RWPE1 (cell line): Measurements from ENCODE around the gene DNAJC10.

Experiments used
- CTCF ChIA-PET: fragments of 350-600 bp; sonication (Branson Sonifier 250); formaldehyde crosslinking; extraction: SDS; loops from one replicate; lab custom pipeline; 2021; lab: Yijun Ruan, JAX
- POLR2A ChIA-PET: fragments of 400-600 bp; formaldehyde crosslinking; extraction: SDS; loops from one replicate; lab custom pipeline; 2020; ENCODE audit warnings: antibody characterized with exemption; ENCODE audit not compliant: low non-redundant PET; lab: Yijun Ruan, JAX
- DNase-seq: peaks from one replicate; pipeline ENCODE4 v3.0.0; 2012; ENCODE audit warnings: low spot score
- H3K27ac ChIP-seq: fragments of 450-650 bp; 2 replicates; pipeline ENCODE4 v1.5.1; 2017
- CTCF ChIP-seq: fragments of 450-650 bp; conservative IDR thresholded peaks from 2 replicates; pipeline ENCODE4 v1.5.1; 2017; ENCODE audit warnings: low read depth, mild to moderate bottlenecking

Gene DNAJC10

GRCh38 chr2:182715892-182716649 lies at the start of gene DNAJC10:
TSS of gene DNAJC10 (plus strand) at chr2:182716257. CDS start at chr2:182718087, 1,830 bp downstream.
- POLR2A ChIA-PET = no interaction called here
- no peak for TF ChIP-seq CTCF
- H3K27ac ChIP-seq = peak within 1 kb of the TSS; percentile 90
- CTCF ChIA-PET = interaction anchor here (0.6 to 1.4 kb wide), 2 partner anchors 49 to 182 kb away, joined by 3 to 4 read pairs; no protein-coding TSS in a partner anchor
- peak; percentile 79 for DNase-seq

- POLR2A ChIA-PET = no interaction called here
- peak; percentile 50 for TF ChIP-seq CTCF
- H3K27ac ChIP-seq = no peak overlapping the region
- CTCF ChIA-PET = interaction anchor here (0.6 to 1.1 kb wide), 6 partner anchors 13 to 553 kb away, joined by 3 to 5 read pairs (median 4); no protein-coding TSS in a partner anchor
- no peak for DNase-seq
Observed at GRCh38 chr2:182666674-182667314, 49.3 kb upstream of the DNAJC10 start.

- ChIA-PET POLR2A (no interaction called here), CTCF (interaction anchor here (0.6 to 1.1 kb wide), 6 partner anchors 13 to 553 kb away, joined by 3 to 5 read pairs (median 4); no protein-coding TSS in a partner anchor)
- H3K27ac ChIP-seq = no peak overlapping the region
- no peak; the same call in 1 of the 2 replicates for TF ChIP-seq CTCF
- no peak for DNase-seq
Observed at GRCh38 chr2:182667315-182667695, 48.8 kb upstream of the DNAJC10 start.

GRCh38 chr2:182668671-182669070 lies 47.4 kb upstream of the DNAJC10 start:
- CTCF ChIA-PET = interaction anchor here (0.6 to 0.9 kb wide), 2 partner anchors 17 to 30 kb away, joined by 3 to 6 read pairs; no protein-coding TSS in a partner anchor
- POLR2A ChIA-PET = no interaction called here
- no peak overlapping the region for H3K27ac ChIP-seq
- DNase-seq = no peak
- no peak for TF ChIP-seq CTCF

GRCh38 chr2:182672466-182673165 lies 43.4 kb upstream of the DNAJC10 start:
- POLR2A ChIA-PET = no interaction called here
- no peak for TF ChIP-seq CTCF
- CTCF ChIA-PET = no interaction called here
- no peak overlapping the region for H3K27ac ChIP-seq
- peak; percentile 22 for DNase-seq

- CTCF ChIA-PET = interaction anchor here (1.1 kb wide), 1 partner anchor 14 kb away, joined by 3 read pairs; no protein-coding TSS in a partner anchor
- TF ChIP-seq CTCF = no peak
Observed at GRCh38 chr2:182680837-182681236, 35.2 kb upstream of the DNAJC10 start.

More at GRCh38 chr2:182680837-182681236, 35.2 kb upstream of the DNAJC10 start:
- no peak for DNase-seq
- POLR2A ChIA-PET = no interaction called here
- no peak overlapping the region for H3K27ac ChIP-seq
